IPS-20b (cell line): ENCODE measurements around the gene CAPSL.
"Not testable (repeated sequence)": the region's sequence is repeated elsewhere in the genome, so short reads cannot be mapped to it uniquely, and the experiment has no call there.

Source experiments
- H3K27ac ChIP-seq: one replicate; pipeline ENCODE4 v1.5.1; 2013; ENCODE audit warnings: low read length
- H3K27me3 ChIP-seq: 2 replicates; pipeline ENCODE4 v1.6.1; 2013; ENCODE audit warnings: mild to moderate bottlenecking, low read length, inconsistent platforms; ENCODE audit not compliant: insufficient read depth
- H3K36me3 ChIP-seq: 2 replicates; pipeline ENCODE4 v1.6.1; 2013; ENCODE audit warnings: low read depth, mild to moderate bottlenecking, inconsistent platforms, low read length, moderate library complexity; ENCODE audit not compliant: insufficient read depth
- H3K4me1 ChIP-seq: 2 replicates; pipeline ENCODE4 v1.6.1; 2013; ENCODE audit warnings: mild to moderate bottlenecking, control low read depth, inconsistent platforms, low read length, moderate library complexity; ENCODE audit not compliant: insufficient read depth
- H3K4me3 ChIP-seq: 2 replicates; pipeline ENCODE4 v1.5.1; 2013; ENCODE audit warnings: mild to moderate bottlenecking, low read length, inconsistent platforms
- H3K9ac ChIP-seq: 2 replicates; pipeline ENCODE4 v1.6.1; 2013; ENCODE audit warnings: low read depth, mild to moderate bottlenecking, inconsistent platforms, low read length, moderate library complexity
- H3K9me3 ChIP-seq: 2 replicates; pipeline ENCODE4 v1.6.1; 2013; ENCODE audit warnings: mild to moderate bottlenecking, low read depth, low read length, inconsistent platforms; ENCODE audit not compliant: insufficient read depth

CAPSL gene

GRCh38 chr5:35867998-35868397 lies 70.4 kb downstream of the CAPSL start:
- H3K4me3 ChIP-seq = no peak overlapping the region
- H3K9me3 ChIP-seq = no peaks in the 10 kb centered on the region
- H3K27me3 ChIP-seq = no peaks in the 10 kb centered on the region
- H3K36me3 ChIP-seq = no peaks in the 10 kb centered on the region
- no peaks in the 10 kb centered on the region for H3K4me1 ChIP-seq
- no peak overlapping the region for H3K9ac ChIP-seq
- no peak overlapping the region for H3K27ac ChIP-seq

- no peak overlapping the region for H3K9ac ChIP-seq
- no peak overlapping the region for H3K27ac ChIP-seq
- peaks cover 28% of the 10 kb centered on the region for H3K4me1 ChIP-seq
- H3K9me3 ChIP-seq = no peaks in the 10 kb centered on the region
- no peak overlapping the region for H3K4me3 ChIP-seq
- H3K36me3 ChIP-seq = no peaks in the 10 kb centered on the region
- H3K27me3 ChIP-seq = no peaks in the 10 kb centered on the region
Measured at GRCh38 chr5:35863159-35863558, 75.3 kb downstream of the CAPSL start.

- no peaks in the 10 kb centered on the region for H3K36me3 ChIP-seq
- H3K27ac ChIP-seq = no peak overlapping the region
- no peaks in the 10 kb centered on the region for H3K9me3 ChIP-seq
- H3K27me3 ChIP-seq = no peaks in the 10 kb centered on the region
- H3K4me1 ChIP-seq = peaks cover 28% of the 10 kb centered on the region
- H3K4me3 ChIP-seq = no peak overlapping the region
- no peak overlapping the region for H3K9ac ChIP-seq
Measured at GRCh38 chr5:35862126-35862525, 76.3 kb downstream of the CAPSL start.

GRCh38 chr5:35861718-35862117 lies 76.7 kb downstream of the CAPSL start:
- H3K27ac ChIP-seq = no peak overlapping the region
- H3K4me1 ChIP-seq = peaks cover 28% of the 10 kb centered on the region
- no peak overlapping the region for H3K9ac ChIP-seq
- H3K36me3 ChIP-seq = no peaks in the 10 kb centered on the region
- H3K27me3 ChIP-seq = no peaks in the 10 kb centered on the region
- no peaks in the 10 kb centered on the region for H3K9me3 ChIP-seq
- no peak overlapping the region for H3K4me3 ChIP-seq

GRCh38 chr5:35860686-35861085 lies 77.7 kb downstream of the CAPSL start:
- no peak overlapping the region for H3K27ac ChIP-seq
- no peak overlapping the region for H3K4me3 ChIP-seq
- H3K36me3 ChIP-seq = no peaks in the 10 kb centered on the region
- H3K4me1 ChIP-seq = peaks cover 28% of the 10 kb centered on the region
- no peak overlapping the region for H3K9ac ChIP-seq
- no peaks in the 10 kb centered on the region for H3K27me3 ChIP-seq
- no peaks in the 10 kb centered on the region for H3K9me3 ChIP-seq

- no peaks in the 10 kb centered on the region for H3K9me3 ChIP-seq
- H3K27me3 ChIP-seq = no peaks in the 10 kb centered on the region
- peaks cover 28% of the 10 kb centered on the region for H3K4me1 ChIP-seq
- H3K27ac ChIP-seq = no peak overlapping the region
- H3K9ac ChIP-seq = no peak overlapping the region
- H3K36me3 ChIP-seq = no peaks in the 10 kb centered on the region
- peak overlapping the region; percentile 10; the same call in 1 of the 2 replicates for H3K4me3 ChIP-seq
Measured at GRCh38 chr5:35859101-35859661, 79.2 kb downstream of the CAPSL start.

GRCh38 chr5:35857606-35858205 lies 80.7 kb downstream of the CAPSL start:
- no peaks in the 10 kb centered on the region for H3K9me3 ChIP-seq
- H3K4me1 ChIP-seq = peaks cover 28% of the 10 kb centered on the region
- no peak overlapping the region for H3K9ac ChIP-seq

GRCh38 chr5:35856765-35857351 lies 81.6 kb downstream of the CAPSL start, which contains the start of gene IL7R:
IL7R (plus strand) TSS chr5:35856891; CDS start chr5:35856978, 87 bp downstream.
- Histone ChIP-seq H3K27me3 (no peaks in the 10 kb centered on the region), H3K9ac (no peak within 1 kb of the TSS), H3K4me1 (peaks cover 28% of the 10 kb centered on the region), H3K36me3 (no peaks in the 10 kb centered on the region), H3K4me3 (no peak within 1 kb of the TSS), H3K27ac (no peak within 1 kb of the TSS), H3K9me3 (no peaks in the 10 kb centered on the region)

More at GRCh38 chr5:35857606-35858205, 80.7 kb downstream of the CAPSL start:
- Histone ChIP-seq H3K27me3 (no peaks in the 10 kb centered on the region), H3K27ac (no peak overlapping the region), H3K36me3 (no peaks in the 10 kb centered on the region), H3K4me3 (no peak overlapping the region)

- not testable (repeated sequence) for H3K9me3 ChIP-seq, H3K4me3 ChIP-seq, H3K9ac ChIP-seq, H3K27ac ChIP-seq, H3K36me3 ChIP-seq, H3K27me3 ChIP-seq
- H3K4me1 ChIP-seq = peaks cover 26% of the 10 kb centered on the region
Measured at GRCh38 chr5:35856186-35856764, 82.1 kb downstream of the CAPSL start.

- Histone ChIP-seq H3K36me3 (no peaks in the 10 kb centered on the region), H3K27ac (no peak overlapping the region), H3K4me1 (peaks cover 16% of the 10 kb centered on the region), H3K9ac (no peak overlapping the region), H3K9me3 (no peaks in the 10 kb centered on the region), H3K4me3 (no peak overlapping the region), H3K27me3 (no peaks in the 10 kb centered on the region)
Measured at GRCh38 chr5:35855187-35855586, 83.2 kb downstream of the CAPSL start.
